CD4-positive, alpha-beta T cell treated with Interleukin-4 for 1 hour (primary cell): ENCODE data around the gene CROCC2.

Source experiments
- DNase-seq, 2 donors: peaks; one replicate each; pipeline ENCODE4 v3.0.0-alpha.2; 2020 to 2022

CROCC2 gene

DNA sequence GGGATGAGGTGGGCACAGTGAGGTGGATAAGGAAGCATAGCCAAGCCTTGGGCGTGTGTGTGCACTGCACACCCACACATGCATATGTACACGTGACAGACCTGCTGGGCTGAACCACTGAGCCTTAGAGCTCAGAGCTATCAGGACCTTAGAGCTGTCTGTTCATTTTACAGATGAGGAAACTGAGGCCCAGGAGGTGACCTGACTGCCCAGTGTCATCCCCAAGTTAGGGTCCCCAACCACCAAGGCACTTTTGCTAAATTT is 84.1 kb downstream of the CROCC2 start:
- DNase-seq = no peak

GRCh38 chr2:240990726-240991377 is 84.7 kb downstream of the CROCC2 start:
- peak in 1 of 2 donors; percentile 9 for DNase-seq

GRCh38 chr2:240991378-240992263 is 85.5 kb downstream of the CROCC2 start:
- peak in 1 of 2 donors; percentile 16 for DNase-seq

- peak in 1 of 2 donors; percentile 11 for DNase-seq
Measured at GRCh38 chr2:240992572-240993291, 86.6 kb downstream of the CROCC2 start.

- DNase-seq = no peak
Measured at GRCh38 chr2:240993446-240994170, 87.5 kb downstream of the CROCC2 start.

GRCh38 chr2:240994171-240994896 is 88.2 kb downstream of the CROCC2 start:
- peak in 1 of 2 donors; percentile 10 for DNase-seq

DNA sequence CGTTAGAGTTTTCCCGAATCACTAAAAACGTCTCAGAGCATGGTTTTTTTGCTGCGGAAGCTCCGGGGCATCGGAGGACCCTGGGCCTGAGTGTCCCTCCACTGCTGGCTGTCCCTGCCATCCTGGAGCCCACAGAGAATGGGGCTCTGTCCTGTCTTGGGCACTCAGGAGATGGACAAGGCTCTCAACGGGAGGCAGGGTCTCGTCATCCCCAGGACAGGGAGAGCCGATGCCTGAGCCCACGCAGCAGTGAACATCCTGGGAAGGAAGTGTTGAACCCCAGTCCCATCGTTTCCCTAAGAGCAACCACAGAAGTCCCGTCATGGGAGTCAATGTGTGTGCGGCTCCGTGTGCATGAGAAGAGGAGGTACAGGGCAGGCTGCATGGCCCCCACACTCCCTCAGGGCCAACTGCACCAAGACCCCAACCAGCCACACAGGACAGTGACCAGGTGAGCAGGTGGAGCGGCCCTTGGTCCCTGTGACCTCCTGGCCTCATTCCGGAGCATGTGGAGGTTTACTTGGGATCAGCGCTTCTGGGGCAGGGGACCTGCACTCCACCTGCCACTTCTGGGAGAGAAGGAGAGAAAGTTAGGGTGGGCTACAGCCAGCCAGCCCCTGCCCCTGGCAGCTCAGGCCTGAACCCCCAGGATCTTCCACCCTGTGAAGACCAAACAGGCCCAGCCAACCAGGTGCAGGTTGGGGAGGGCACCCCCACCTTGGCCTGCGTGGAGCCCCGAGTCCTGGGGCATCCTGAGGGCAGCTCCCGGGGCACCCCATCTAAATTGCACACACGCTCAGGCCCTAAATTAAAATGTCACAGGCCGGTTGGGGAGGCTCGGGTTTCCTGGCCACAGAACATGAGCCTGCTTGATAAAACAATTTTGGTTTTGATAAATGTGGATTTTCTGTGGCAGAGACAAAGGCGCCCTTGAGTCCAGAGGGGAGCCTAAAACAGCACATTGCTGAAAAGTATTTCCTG is 89.2 kb downstream of the CROCC2 start:
- peak in 1 of 2 donors; percentile 9 for DNase-seq

GRCh38 chr2:240996161-240996833 is 90.2 kb downstream of the CROCC2 start:
- DNase-seq = peak in 1 of 2 donors; percentile 7

DNA sequence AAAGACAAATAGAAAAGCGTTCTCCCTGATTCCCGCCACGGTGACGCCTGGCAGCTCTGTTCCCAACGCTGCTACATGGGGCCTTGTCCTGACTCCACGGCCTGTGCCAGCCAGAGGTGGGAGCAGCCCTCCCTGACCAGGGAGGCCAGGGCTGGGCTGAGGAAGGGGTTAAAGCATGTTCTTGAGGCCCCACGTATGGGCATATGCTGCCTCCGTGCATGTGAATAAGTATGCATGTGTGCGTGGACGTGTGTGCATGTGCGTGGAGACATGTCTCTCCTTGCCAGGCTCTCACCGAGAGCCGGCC is 90.7 kb downstream of the CROCC2 start:
- peak in 1 of 2 donors; percentile 10 for DNase-seq

DNA sequence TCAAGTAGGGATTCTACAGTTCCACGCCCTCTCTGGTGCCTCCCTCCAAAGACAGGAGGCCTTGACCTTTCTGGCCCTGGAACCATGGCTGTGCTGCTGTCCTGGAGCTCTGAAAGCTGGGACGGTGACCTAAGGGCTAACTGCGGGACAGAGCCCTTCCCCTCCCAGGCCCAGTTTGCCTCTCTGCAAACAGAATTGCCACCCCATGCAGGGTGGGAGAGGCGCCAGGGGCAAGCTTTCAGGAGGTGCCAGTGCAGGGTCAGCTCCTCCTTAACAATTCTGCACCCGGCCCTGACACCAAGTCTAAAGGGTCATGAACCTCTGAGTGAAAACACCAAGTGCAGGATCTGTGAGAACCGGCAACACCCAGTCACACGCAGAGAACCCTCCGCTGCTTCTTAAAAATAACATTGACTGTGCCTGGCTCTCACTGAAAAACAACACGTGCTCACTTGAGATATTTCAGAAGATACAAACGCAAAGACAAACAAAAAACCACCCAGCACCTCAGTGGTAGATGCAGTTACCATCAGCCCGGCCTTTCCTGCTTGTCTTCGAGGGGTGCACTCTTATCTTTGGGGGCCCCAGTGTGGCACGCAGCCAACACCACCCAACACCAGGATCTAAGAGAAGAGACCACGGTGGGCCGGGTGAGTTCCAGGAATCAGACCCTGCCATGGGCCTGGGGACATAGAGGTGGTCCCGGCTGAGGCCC is 91.2 kb downstream of the CROCC2 start:
- DNase-seq = peak in 1 of 2 donors; percentile 11

DNA sequence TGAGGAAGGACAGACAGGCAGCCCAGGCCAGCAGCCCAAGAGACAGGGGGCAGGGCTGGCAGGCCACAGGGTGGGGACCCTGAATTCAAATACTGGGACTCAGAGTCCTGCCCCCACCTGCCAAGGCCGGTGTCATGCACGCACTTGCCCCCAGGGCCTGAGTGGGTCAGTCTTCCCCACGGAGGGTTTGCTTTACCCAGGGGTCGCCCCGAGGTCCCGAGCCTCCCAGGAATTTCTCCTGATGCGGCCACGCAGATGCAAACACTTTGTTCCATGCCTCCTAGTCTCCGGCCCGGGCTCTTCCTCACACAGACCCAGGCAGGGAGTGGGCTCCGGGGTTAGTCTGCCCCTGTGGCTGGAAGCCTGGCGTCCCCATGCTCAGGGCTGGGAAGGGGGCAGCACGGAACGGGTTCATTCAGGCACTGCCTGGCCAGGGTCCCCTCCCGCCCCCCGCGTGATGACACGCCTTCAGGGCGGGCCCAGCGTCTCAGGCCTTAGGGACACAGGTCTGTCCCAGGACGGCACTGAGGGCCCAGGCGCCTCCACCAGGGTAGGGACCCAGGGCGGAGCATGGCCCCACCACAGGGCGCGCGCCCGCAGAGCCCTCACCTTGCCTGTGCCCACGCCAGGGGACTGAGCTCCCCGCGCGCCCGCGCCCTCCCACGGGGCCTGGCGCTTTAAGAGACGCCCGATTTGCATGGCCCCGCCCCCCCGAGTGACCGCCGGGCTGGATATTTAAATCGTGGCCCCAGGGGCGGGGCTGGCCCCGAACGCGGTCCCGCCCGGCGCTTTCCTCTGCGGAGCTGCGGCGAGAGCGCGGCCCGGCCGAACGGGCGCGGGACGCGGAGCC is 91.9 kb downstream of the CROCC2 start, which contains the start of gene SNED1:
Gene SNED1 (plus strand): TSS at position 763 of the 850 bp plus-strand sequence. CDS start 220 bp downstream, outside the sequence.
- DNase-seq = peak; percentile 47 to 62

DNA sequence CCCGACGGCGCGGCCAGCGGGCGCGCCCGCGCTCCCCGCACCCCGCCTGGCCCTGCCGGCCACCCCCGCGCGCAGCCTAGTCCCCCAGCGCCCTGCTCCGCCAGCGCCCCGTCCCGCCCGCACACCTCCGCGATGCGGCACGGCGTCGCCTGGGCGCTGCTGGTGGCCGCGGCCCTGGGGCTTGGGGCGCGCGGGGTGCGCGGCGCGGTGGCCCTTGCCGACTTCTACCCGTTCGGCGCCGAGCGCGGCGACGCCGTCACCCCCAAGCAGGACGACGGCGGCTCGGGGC is 92.5 kb downstream of the CROCC2 start:
- no peak for DNase-seq

GRCh38 chr2:240998995-240999791 is 93.1 kb downstream of the CROCC2 start:
- no peak for DNase-seq

DNA sequence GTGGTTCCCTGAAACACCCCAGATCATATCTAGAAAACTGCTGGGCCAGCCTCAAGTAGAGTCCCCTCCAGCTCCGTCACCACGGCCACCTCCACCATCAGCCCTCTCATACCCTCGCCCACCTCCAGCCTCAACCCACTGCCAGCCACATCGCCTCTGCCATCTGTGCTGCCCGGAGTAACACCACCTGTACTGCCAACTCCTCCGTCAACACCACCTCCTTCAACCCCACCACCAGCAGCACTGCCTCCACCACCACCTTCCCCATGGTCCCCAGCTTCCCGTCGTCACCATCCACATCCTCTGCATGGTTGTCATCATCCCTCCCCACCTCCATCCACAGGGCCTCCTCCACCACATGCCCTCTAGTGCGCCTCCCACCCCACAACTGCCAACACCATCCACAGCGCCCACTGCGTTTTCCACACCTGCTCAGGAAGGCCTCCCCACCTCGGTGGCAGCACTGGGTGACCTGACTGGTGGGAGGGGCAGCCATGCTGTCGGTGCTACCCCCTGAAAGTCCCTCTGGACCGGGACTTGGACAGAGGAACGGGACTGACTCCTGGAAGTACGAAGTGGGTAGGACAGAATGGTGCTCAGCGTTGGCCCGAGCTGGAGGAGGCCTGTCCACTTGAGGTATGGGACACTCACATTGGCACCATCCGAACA is 93.9 kb downstream of the CROCC2 start:
- DNase-seq = peak in 1 of 2 donors; percentile 10

GRCh38 chr2:241000831-241001321 is 94.7 kb downstream of the CROCC2 start:
- DNase-seq = peak in 1 of 2 donors; percentile 8

DNA sequence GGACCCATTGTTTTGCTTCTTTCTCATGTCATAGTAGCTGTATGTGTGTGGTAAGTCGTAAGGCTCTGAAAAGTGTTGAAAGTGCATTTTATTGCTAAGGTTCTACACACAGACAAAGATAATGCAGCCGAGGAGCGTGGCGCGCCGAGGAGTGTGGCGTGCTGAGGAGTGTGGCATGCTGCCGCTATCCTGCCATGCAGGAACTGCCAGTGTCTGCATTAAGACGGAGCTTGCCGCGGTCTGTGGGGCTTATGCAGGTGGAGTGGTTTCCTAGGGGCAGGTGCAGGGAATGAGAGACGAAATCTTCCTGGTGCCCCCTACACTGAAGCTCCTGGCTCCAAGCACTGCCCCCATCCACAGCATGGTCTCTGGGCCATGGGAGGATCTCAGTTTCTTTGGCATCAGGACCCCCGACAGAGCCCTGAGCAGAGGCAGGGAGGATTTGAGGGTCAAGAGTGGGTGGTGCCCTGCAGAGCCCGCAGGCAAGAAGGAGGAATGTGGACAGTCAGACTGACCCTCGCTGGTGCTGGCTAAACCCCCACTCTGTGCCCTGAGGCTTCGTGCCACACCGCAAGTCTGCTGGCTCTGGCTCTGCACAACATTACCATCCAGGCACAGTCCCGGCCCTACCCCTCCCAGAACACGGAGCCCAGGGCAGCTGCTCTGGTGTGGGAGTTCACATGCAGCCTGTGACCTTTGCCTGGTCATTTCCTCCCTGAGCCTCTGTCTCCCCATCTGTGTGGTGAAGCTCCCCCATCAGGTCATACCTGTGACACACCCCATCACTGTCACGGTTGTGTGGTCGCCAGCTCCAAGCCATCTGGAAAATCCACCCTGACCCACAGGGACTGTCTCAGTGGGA is 95.5 kb downstream of the CROCC2 start:
- peak in 1 of 2 donors; percentile 9 for DNase-seq
